HG02973 (cell line): ENCODE measurements around the gene TEP1.
A peak's percentile ranks its signal among the peaks of the same experiment; 100 is the strongest.
"Not testable (repeated sequence)": the region's sequence is repeated elsewhere in the genome, so short reads cannot be mapped to it uniquely, and the experiment has no call there.

Experiments
- ATAC-seq: cut with Tn5 transposase; IDR thresholded peaks from one replicate; pipeline ENCODE4 v1.9.1; 2021; ENCODE audit warnings: moderate library complexity; ENCODE audit not compliant: unreplicated experiment

The TEP1 gene

DNA sequence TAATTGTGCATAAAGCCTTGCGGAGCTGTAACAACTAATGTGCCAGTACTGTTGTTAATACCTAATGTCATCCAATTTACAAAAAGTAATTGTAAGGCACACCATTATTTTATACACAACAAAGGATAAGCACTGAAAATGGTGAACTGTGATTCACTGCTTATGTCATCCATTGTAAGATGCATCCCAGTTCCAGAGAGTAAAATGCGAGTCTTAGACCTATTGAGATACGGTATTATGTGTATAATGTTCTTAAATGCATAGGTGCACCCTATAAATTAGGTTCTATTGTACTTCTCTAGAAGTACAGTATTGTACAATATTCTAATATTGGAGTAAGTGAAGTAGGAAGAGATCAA lies 69.5 kb downstream of the TEP1 start:
- ATAC-seq: no peak

DNA sequence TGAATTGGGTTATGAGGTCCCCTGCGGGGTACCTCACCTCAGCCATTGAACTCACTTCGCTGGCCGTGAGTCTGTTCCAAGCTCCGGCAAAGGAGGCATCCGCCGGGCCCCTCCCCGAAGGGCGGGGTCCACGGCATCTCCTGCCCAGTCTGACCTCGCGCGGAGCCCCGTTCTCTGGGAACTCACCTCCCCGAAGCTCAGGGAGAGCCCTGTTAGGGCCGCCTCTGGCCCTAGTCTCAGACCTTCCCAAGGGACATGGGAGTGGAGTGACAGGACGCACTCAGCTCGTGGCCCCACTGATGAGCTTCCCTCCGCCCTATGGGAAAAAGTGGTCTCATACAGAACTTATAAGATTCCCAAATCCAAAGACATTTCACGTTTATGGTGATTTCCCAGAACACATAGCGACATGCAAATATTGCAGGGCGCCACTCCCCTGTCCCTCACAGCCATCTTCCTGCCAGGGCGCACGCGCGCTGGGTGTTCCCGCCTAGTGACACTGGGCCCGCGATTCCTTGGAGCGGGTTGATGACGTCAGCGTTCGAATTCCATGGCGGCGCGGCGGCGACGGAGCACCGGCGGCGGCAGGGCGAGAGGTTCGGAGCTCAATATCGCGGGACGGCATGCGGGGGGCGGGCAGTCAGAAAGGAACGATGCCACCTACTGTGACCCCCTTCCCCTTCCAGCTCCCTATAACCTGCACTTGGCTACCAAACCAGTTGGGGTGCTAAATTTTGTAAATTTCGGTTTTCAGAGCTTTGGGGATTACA lies 70.0 kb downstream of the TEP1 start, which contains the start of gene PARP2:
PARP2 (plus strand) TSS at position 544 of the 770 bp plus-strand sequence; CDS start at position 551, 7 bp downstream.
- peak; percentile 89 for ATAC-seq

DNA sequence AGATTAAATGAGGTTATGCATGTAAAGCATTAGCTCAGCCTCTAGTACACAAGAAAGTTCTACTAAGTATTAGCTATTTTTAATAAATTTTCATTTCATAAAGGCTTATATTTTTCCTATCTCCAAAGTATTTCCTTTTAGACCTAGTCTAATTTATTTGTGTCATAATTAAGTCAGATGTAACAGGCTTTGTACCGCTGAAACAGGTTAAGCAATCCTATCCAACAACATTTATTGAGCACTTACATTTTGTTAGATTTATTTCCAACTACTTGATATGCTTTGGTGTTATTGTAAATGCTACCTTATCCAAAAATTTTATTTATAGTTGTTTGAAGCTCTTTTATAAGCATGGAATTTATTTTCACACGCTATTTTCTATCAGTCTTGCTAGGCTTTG lies 71.7 kb downstream of the TEP1 start:
- no peak for ATAC-seq

DNA sequence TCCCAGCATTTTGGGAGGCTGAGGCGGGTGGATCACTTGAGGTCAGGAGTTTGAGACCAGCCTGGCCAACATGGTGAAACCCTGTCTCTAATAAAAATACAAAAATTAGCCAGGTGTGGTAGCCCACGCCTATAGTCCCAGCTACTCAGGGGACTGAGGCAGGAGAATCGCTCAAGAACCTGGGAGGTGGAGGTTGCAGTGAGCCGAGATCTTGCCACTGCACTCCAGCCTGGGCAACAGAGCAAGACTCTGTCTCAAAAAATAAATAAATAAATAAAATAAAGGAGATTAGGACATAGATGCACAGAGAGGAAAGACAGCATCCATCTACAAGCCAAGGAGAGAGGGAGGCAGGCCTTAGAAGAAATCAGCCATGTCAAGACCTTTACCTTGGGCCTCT lies 72.3 kb downstream of the TEP1 start:
- not testable (repeated sequence) for ATAC-seq

DNA sequence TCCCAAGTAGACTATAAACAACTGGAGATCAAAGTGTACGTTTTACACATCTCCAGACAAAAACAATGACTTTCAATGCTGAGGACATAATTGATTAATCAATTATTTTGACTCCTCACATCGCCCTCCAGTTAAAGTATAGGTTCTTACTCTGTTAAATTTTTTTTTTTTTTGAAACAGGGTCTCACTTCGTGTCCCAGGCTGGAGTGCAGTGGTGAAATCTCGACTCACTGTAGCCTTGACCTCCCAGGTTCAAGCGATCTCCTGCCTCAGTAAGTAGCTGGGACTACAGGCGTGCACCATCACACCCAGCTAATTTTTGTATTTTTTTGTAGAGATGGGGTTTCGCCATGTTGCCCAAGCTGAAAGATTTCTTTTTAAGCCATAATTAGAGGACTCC lies 79.3 kb downstream of the TEP1 start:
- ATAC-seq: no peak

DNA sequence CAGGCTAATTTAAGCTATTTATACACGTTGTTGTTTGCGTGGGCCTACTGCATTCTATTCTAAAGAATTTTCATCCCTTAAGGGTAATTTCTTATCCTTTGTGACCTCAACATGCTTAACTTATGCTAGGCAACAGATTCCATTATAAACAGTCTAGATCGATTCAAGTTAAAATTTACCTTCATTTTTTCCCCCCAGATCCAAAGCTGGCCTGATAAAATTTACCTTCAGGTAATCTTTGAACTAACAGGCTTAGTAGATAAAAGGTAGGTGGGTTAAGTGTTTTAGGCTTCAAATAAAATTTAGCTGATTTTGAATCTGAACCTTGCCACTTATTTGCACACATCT lies 79.8 kb downstream of the TEP1 start:
- no peak for ATAC-seq

DNA sequence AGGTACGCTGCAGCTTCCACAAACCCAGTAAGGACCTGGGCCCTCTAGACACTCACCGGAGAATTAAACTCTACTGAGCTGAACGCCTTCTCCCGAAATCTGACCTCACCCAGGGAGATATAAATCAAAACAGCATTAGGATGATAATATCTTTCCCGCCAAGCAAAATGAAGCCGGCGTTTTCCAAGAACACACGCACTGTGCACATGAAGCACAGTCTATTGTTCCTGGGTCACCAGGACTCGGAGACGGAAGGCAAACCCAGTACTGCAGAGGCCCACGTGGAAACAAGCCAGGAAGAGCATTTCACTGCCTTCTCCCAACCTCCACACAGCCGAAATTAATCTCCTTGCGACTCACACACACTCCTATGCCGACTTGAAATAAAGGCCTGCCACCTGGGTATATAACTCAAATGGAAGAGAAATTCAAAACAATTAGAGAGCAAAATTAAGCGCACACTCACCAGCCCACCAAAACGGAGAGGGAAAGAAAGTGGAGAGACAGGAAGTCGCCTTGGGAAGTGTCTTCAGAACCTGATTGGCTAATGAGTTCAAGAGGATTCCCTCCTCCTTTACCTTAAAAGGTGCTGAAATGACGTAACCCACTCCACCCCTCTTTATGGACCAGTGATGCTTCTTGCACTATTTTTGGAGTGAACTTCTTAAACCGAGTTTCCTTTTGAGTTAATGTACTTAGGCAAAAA lies 80.4 kb downstream of the TEP1 start, which contains the start of gene CCNB1IP1:
CCNB1IP1 (minus strand) TSS at position 492 of the 706 bp plus-strand sequence. CDS start 16,756 bp downstream, outside the sequence.
- peak; percentile 97 for ATAC-seq

GRCh38 chr14:20332431-20332787 lies 80.9 kb downstream of the TEP1 start:
- no peak for ATAC-seq

DNA sequence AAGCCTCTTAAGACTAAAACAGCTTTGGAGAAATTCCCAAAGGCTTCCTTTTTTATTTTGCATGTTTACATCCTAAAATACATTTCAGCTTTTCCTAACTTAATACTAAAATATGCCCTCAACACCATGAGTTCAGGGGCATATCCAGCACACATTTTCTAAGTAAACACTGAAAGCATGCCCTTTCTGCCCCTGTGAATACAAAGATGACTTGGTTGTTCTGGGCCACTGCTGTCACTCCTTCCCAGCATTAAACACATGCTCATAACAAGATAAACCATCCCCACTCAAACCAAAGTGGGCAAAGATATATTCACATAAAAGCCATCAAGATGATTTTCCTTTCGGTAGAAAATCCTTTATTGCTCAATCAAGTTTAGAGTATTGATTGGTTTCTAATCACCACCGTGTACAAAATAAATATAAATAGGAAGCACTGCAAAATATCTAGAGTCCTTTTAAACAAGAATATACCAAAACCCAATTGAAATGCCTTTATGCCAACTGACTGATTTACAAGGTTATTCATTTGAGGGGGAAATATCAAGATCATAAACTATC lies 82.2 kb downstream of the TEP1 start:
- no peak for ATAC-seq

DNA sequence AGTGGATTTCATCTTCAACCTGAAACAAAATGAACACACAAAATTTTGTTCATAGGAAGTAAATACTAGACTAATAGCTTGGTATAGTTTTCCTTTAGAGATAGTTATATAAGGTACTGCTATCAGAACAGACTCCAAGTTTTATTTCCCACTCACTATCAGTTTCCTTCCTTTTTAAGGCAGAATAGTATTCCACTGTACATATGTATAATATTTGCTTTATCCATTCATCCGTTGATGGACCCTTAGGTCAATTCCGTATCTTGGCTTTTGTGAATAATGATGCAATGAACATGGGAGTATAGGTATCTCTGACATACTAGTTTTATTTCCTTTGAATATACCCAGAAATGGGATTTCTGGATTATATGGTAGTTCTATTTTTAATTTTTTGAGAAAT lies 83.9 kb downstream of the TEP1 start:
- no peak for ATAC-seq

GRCh38 chr14:20328705-20329104 lies 84.6 kb downstream of the TEP1 start:
- ATAC-seq: no peak

DNA sequence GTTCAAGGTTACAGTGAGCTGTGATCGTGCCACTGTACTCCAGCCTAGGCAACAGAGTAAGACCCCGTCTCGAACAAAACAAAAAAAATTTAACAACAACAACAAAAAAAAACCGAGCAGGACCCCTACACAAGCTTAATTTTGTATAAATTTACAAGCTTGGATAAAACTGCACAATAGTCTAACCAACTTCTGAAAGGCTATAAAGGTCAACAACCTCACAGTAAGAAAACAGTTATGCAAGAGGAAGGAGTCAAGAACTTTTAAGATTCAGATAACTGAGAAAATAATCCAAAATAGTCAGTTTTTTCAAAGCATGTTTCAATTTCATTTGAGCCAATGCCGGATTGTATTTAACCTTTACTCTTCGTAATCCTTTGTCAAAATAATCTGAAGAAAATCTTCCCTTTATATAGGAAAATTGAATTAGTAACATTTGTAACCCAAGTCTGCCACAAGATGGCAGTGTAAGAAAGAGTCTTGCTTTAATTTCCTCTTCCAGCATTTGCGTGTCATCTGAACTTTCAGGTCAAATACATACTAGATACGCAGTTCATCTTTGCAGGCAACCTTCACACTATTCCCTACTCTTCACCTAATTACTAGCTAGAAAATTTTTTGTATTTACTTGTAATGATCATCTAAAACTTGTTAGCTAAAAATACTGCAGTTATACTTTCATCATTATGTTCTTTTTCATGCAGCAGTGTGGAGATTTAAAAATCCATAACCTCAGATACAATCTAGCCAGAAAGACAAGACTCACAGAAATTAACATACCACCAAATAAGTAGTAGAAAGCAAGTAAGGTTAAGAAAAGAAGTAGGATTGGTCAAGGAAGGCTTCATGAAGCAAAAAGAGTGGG lies 86.1 kb downstream of the TEP1 start:
- peak; percentile 55 for ATAC-seq

GRCh38 chr14:20317720-20318119 lies 95.6 kb downstream of the TEP1 start:
- no peak for ATAC-seq
